ENCODE measurements around the gene AGAP1. TPM values are rescaled to one million over a fixed set of nuclear protein-coding genes. Genes with fewer than 3 reads are reported as not detected.

AGAP1 gene
- total RNA-seq, 1 donor from 2014 or later: 3.8 TPM

GRCh38 chr2:235518322-235519090, 24.7 kb downstream of the AGAP1 start:
- Mint-ChIP-seq H3K36me3 (ENCODE audit: low read depth) (no peaks in the 10 kb centered on the region), H3K4me1 (no peaks in the 10 kb centered on the region), H3K27ac (no peak overlapping the region), H3K9me3 (no peaks in the 10 kb centered on the region), H3K27me3 (no peaks in the 10 kb centered on the region), H3K4me3 (no peak overlapping the region)
- DNase-seq: no peak
- intact Hi-C loops (cut with micrococcal nuclease): no loop called here

- Mint-ChIP-seq H3K4me3 (no peak overlapping the region), H3K9me3 (no peaks in the 10 kb centered on the region), H3K36me3 (ENCODE audit: low read depth) (no peaks in the 10 kb centered on the region), H3K27me3 (no peaks in the 10 kb centered on the region), H3K4me1 (no peaks in the 10 kb centered on the region), H3K27ac (no peak overlapping the region)
- intact Hi-C loops (cut with micrococcal nuclease): no loop called here
- DNase-seq: no peak
Observed at GRCh38 chr2:235520787-235521186, 26.9 kb downstream of the AGAP1 start.

GRCh38 chr2:235521844-235522243, 28.0 kb downstream of the AGAP1 start:
- intact Hi-C loops (cut with micrococcal nuclease): no loop called here
- no peak for DNase-seq
- Mint-ChIP-seq H3K9me3 (no peaks in the 10 kb centered on the region), H3K27me3 (no peaks in the 10 kb centered on the region), H3K36me3 (ENCODE audit: low read depth) (no peaks in the 10 kb centered on the region), H3K27ac (no peak overlapping the region), H3K4me3 (no peak overlapping the region), H3K4me1 (no peaks in the 10 kb centered on the region)

- Mint-ChIP-seq H3K9me3 (no peaks in the 10 kb centered on the region), H3K27ac (no peak overlapping the region)
- intact Hi-C loops (cut with micrococcal nuclease): no loop called here
Observed at GRCh38 chr2:235523021-235523420, 29.2 kb downstream of the AGAP1 start.

GRCh38 chr2:235523486-235524150, 29.8 kb downstream of the AGAP1 start:
- H3K27me3 Mint-ChIP-seq: no peaks in the 10 kb centered on the region
- H3K27ac Mint-ChIP-seq: no peak overlapping the region
- H3K4me1 Mint-ChIP-seq: no peaks in the 10 kb centered on the region
- DNase-seq: no peak
- intact Hi-C loops (cut with micrococcal nuclease): no loop called here
- no peaks in the 10 kb centered on the region for H3K36me3 Mint-ChIP-seq (ENCODE audit: low read depth)
- no peaks in the 10 kb centered on the region for H3K9me3 Mint-ChIP-seq
- no peak overlapping the region for H3K4me3 Mint-ChIP-seq

More at GRCh38 chr2:235523021-235523420, 29.2 kb downstream of the AGAP1 start:
- Mint-ChIP-seq H3K27me3 (no peaks in the 10 kb centered on the region), H3K36me3 (ENCODE audit: low read depth) (no peaks in the 10 kb centered on the region), H3K4me1 (no peaks in the 10 kb centered on the region), H3K4me3 (no peak overlapping the region)
- no peak for DNase-seq

GRCh38 chr2:235526166-235526565, 32.3 kb downstream of the AGAP1 start:
- H3K4me3 Mint-ChIP-seq: no peak overlapping the region
- no peaks in the 10 kb centered on the region for H3K4me1 Mint-ChIP-seq
- H3K27ac Mint-ChIP-seq: no peak overlapping the region
- H3K36me3 Mint-ChIP-seq (ENCODE audit: low read depth): no peaks in the 10 kb centered on the region
- intact Hi-C loops (cut with micrococcal nuclease): no loop called here
- DNase-seq: no peak
- H3K9me3 Mint-ChIP-seq: no peaks in the 10 kb centered on the region
- H3K27me3 Mint-ChIP-seq: no peaks in the 10 kb centered on the region

- Mint-ChIP-seq H3K4me1 (no peaks in the 10 kb centered on the region), H3K36me3 (ENCODE audit: low read depth) (no peaks in the 10 kb centered on the region), H3K27me3 (no peaks in the 10 kb centered on the region), H3K9me3 (no peaks in the 10 kb centered on the region), H3K27ac (no peak overlapping the region), H3K4me3 (no peak overlapping the region)
- intact Hi-C loops (cut with micrococcal nuclease): no loop called here
- DNase-seq: no peak
Observed at GRCh38 chr2:235527806-235528469, 34.1 kb downstream of the AGAP1 start.

- Mint-ChIP-seq H3K36me3 (ENCODE audit: low read depth) (no peaks in the 10 kb centered on the region), H3K27me3 (no peaks in the 10 kb centered on the region), H3K4me3 (no peak overlapping the region), H3K27ac (no peak overlapping the region), H3K9me3 (no peaks in the 10 kb centered on the region), H3K4me1 (no peaks in the 10 kb centered on the region)
- intact Hi-C loops (cut with micrococcal nuclease): no loop called here
- DNase-seq: no peak
Observed at GRCh38 chr2:235529621-235530020, 35.8 kb downstream of the AGAP1 start.

- intact Hi-C loops (cut with micrococcal nuclease): no loop called here
- H3K4me3 Mint-ChIP-seq: no peak overlapping the region
- DNase-seq: no peak
Observed at GRCh38 chr2:235530735-235531134, 36.9 kb downstream of the AGAP1 start.

GRCh38 chr2:235532307-235532706, 38.5 kb downstream of the AGAP1 start:
- intact Hi-C loops (cut with micrococcal nuclease): no loop called here
- no peaks in the 10 kb centered on the region for H3K9me3 Mint-ChIP-seq
- no peak for DNase-seq
- H3K27ac Mint-ChIP-seq: no peak overlapping the region
- H3K4me3 Mint-ChIP-seq: no peak overlapping the region
- H3K36me3 Mint-ChIP-seq (ENCODE audit: low read depth): no peaks in the 10 kb centered on the region
- H3K27me3 Mint-ChIP-seq: peaks cover 2% of the 10 kb centered on the region
- no peaks in the 10 kb centered on the region for H3K4me1 Mint-ChIP-seq

More at GRCh38 chr2:235530735-235531134, 36.9 kb downstream of the AGAP1 start:
- no peak overlapping the region for H3K27ac Mint-ChIP-seq
- no peaks in the 10 kb centered on the region for H3K27me3 Mint-ChIP-seq
- H3K4me1 Mint-ChIP-seq: no peaks in the 10 kb centered on the region
- H3K9me3 Mint-ChIP-seq: no peaks in the 10 kb centered on the region
- no peaks in the 10 kb centered on the region for H3K36me3 Mint-ChIP-seq (ENCODE audit: low read depth)

GRCh38 chr2:235533198-235533597, 39.4 kb downstream of the AGAP1 start:
- intact Hi-C loops (cut with micrococcal nuclease): no loop called here
- no peaks in the 10 kb centered on the region for H3K9me3 Mint-ChIP-seq
- no peak for DNase-seq
- no peak overlapping the region for H3K4me3 Mint-ChIP-seq
- H3K27ac Mint-ChIP-seq: no peak overlapping the region
- H3K36me3 Mint-ChIP-seq (ENCODE audit: low read depth): no peaks in the 10 kb centered on the region
- peaks cover 2% of the 10 kb centered on the region for H3K27me3 Mint-ChIP-seq
- H3K4me1 Mint-ChIP-seq: no peaks in the 10 kb centered on the region

- Mint-ChIP-seq H3K36me3 (ENCODE audit: low read depth) (no peaks in the 10 kb centered on the region), H3K27me3 (peaks cover 2% of the 10 kb centered on the region), H3K27ac (no peak overlapping the region), H3K4me3 (no peak overlapping the region), H3K9me3 (no peaks in the 10 kb centered on the region), H3K4me1 (no peaks in the 10 kb centered on the region)
- no peak for DNase-seq
- intact Hi-C loops (cut with micrococcal nuclease): no loop called here
Observed at GRCh38 chr2:235533616-235534385, 40.0 kb downstream of the AGAP1 start.

GRCh38 chr2:235534678-235535422, 41.0 kb downstream of the AGAP1 start:
- Mint-ChIP-seq H3K4me1 (no peaks in the 10 kb centered on the region), H3K27me3 (peaks cover 2% of the 10 kb centered on the region), H3K36me3 (ENCODE audit: low read depth) (no peaks in the 10 kb centered on the region), H3K9me3 (no peaks in the 10 kb centered on the region), H3K27ac (no peak overlapping the region), H3K4me3 (no peak overlapping the region)
- intact Hi-C loops (cut with micrococcal nuclease): no loop called here
- DNase-seq: no peak

Data from activated CD4-positive, alpha-beta T cell treated with anti-CD3 and anti-CD28 coated beads, Interleukin-2, amount 10 ng/mL, durations not matched to agents 24 days and 14 days (primary cell).